Mesendoderm (in vitro differentiated cells): ENCODE results near the gene LEFTY1.
A peak's percentile ranks its signal among the peaks of the same experiment; 100 is the strongest.

Experiments
- DNase-seq: peaks from one replicate; pipeline ENCODE4 v3.0.0; 2013
- H2AK5ac ChIP-seq: 2 replicates; pipeline ENCODE4 v1.6.1; 2013; ENCODE audit warnings: low read length, inconsistent platforms
- H2BK120ac ChIP-seq: 2 replicates; pipeline ENCODE4 v1.6.1; 2013; ENCODE audit warnings: low read depth, mild to moderate bottlenecking, low read length, moderate library complexity, mixed read lengths
- H2BK15ac ChIP-seq: replicated peaks from 2 replicates; pipeline ENCODE4 v1.6.1; 2013; ENCODE audit warnings: low read depth, mild to moderate bottlenecking, moderate library complexity
- H2BK5ac ChIP-seq: 2 replicates; pipeline ENCODE4 v1.6.1; 2013; ENCODE audit warnings: low read length, inconsistent platforms
- H3K18ac ChIP-seq: 2 replicates; pipeline ENCODE4 v1.6.1; 2013; ENCODE audit warnings: mild to moderate bottlenecking, low read length, mixed read lengths
- H3K23ac ChIP-seq: one replicate; pipeline ENCODE4 v1.6.1; 2013; ENCODE audit warnings: low read length
- H3K27ac ChIP-seq: 2 replicates; pipeline ENCODE4 v1.5.1; 2013; ENCODE audit warnings: low read depth, mild to moderate bottlenecking, inconsistent platforms, low read length, moderate library complexity
- H3K27me3 ChIP-seq: 2 replicates; pipeline ENCODE4 v1.6.1; 2013; ENCODE audit warnings: low read length, control low read depth, mild to moderate bottlenecking, inconsistent platforms; ENCODE audit not compliant: insufficient read depth, poor library complexity
- H3K36me3 ChIP-seq: 2 replicates; pipeline ENCODE4 v1.6.1; 2013; ENCODE audit warnings: low read length, inconsistent platforms; ENCODE audit not compliant: control insufficient read depth, insufficient read depth
- H3K4ac ChIP-seq: one replicate; pipeline ENCODE4 v1.6.1; 2013; ENCODE audit warnings: low read depth, mild to moderate bottlenecking, low read length, moderate library complexity
- H3K4me1 ChIP-seq: 2 replicates; pipeline ENCODE4 v1.6.1; 2013; ENCODE audit warnings: low read depth, low read length, inconsistent platforms; ENCODE audit not compliant: control insufficient read depth
- H3K4me2 ChIP-seq: 2 replicates; pipeline ENCODE4 v1.6.1; 2013; ENCODE audit warnings: low read length
- H3K4me3 ChIP-seq: 2 replicates; pipeline ENCODE4 v1.5.1; 2013; ENCODE audit warnings: mild to moderate bottlenecking, low read length
- H3K56ac ChIP-seq: one replicate; pipeline ENCODE4 v1.6.1; 2013; ENCODE audit warnings: low read length
- H3K79me1 ChIP-seq: 2 replicates; pipeline ENCODE4 v1.6.1; 2013; ENCODE audit warnings: low read length, inconsistent platforms
- H3K79me2 ChIP-seq: 2 replicates; pipeline ENCODE4 v1.6.1; 2013; ENCODE audit warnings: mild to moderate bottlenecking, low read length; ENCODE audit not compliant: control insufficient read depth, insufficient read depth
- H3K9ac ChIP-seq: 2 replicates; pipeline ENCODE4 v1.6.1; 2013; ENCODE audit warnings: low read length, inconsistent platforms
- H4K5ac ChIP-seq: one replicate; pipeline ENCODE4 v1.6.1; 2013; ENCODE audit warnings: low read length
- H4K8ac ChIP-seq: one replicate; pipeline ENCODE4 v1.6.1; 2013; ENCODE audit warnings: low read depth, mild to moderate bottlenecking, control low read depth, low read length, moderate library complexity
- WGBS: extraction: QIAGEN DNeasy Blood & Tissue Kit; methylation state at CpG from one replicate; pipeline ENCODE4 v1.1.7; 2013; ENCODE audit warnings: low lambda C conversion rate, missing lambda C conversion rate; ENCODE audit not compliant: insufficient coverage; ENCODE audit errors: extremely low coverage; 5-methylcytosine and 5-hydroxymethylcytosine counted together

The LEFTY1 gene

GRCh38 chr1:225896494-225896893, 7.5 kb upstream of the LEFTY1 start:
- Histone ChIP-seq H3K9ac (no peak overlapping the region), H4K5ac (no peak overlapping the region), H2BK120ac (no peak overlapping the region), H3K79me2 (no peaks in the 10 kb centered on the region), H3K4ac (no peak overlapping the region), H2AK5ac (no peak overlapping the region), H3K18ac (no peak overlapping the region), H3K4me2 (no peak overlapping the region), H2BK5ac (no peak overlapping the region), H3K79me1 (no peaks in the 10 kb centered on the region), H3K27me3 (no peaks in the 10 kb centered on the region), H4K8ac (no peak overlapping the region), H3K56ac (peak overlapping the region; percentile 91), H2BK15ac (no peak overlapping the region), H3K36me3 (no peaks in the 10 kb centered on the region), H3K4me1 (peaks cover 21% of the 10 kb centered on the region), H3K27ac (no peak overlapping the region), H3K23ac (no peak overlapping the region), H3K4me3 (no peak overlapping the region)
- no peak for DNase-seq
- WGBS, result no CpG with 5 or more reads among the region's 5 CpGs

- H2BK5ac ChIP-seq, result no peak overlapping the region
- H3K4me3 ChIP-seq, result no peak overlapping the region
- no peak overlapping the region for H3K4ac ChIP-seq
- H4K5ac ChIP-seq, result no peak overlapping the region
- DNase-seq, result no peak
- H3K27me3 ChIP-seq, result no peaks in the 10 kb centered on the region
- no peak overlapping the region for H3K4me2 ChIP-seq
- no CpG with 5 or more reads among the region's 6 CpGs for WGBS
- no peak overlapping the region for H2BK15ac ChIP-seq
- H3K23ac ChIP-seq, result no peak overlapping the region
- H3K27ac ChIP-seq, result no peak overlapping the region
- H3K9ac ChIP-seq, result no peak overlapping the region
- H3K18ac ChIP-seq, result no peak overlapping the region
- no peak overlapping the region for H4K8ac ChIP-seq
- no peaks in the 10 kb centered on the region for H3K79me1 ChIP-seq
- H3K56ac ChIP-seq, result no peak overlapping the region
- H2AK5ac ChIP-seq, result no peak overlapping the region
- no peaks in the 10 kb centered on the region for H3K79me2 ChIP-seq
- H3K4me1 ChIP-seq, result peaks cover 22% of the 10 kb centered on the region
- H3K36me3 ChIP-seq, result no peaks in the 10 kb centered on the region
- no peak overlapping the region for H2BK120ac ChIP-seq
Measured at GRCh38 chr1:225892307-225892706, 3.4 kb upstream of the LEFTY1 start.

- Histone ChIP-seq H3K18ac (peak overlapping the region; percentile 76), H2BK5ac (peak overlapping the region; percentile 90), H3K79me2 (no peaks in the 10 kb centered on the region), H3K9ac (no peak overlapping the region), H3K23ac (no peak overlapping the region), H3K4me3 (no peak overlapping the region), H3K79me1 (no peaks in the 10 kb centered on the region), H2AK5ac (peak overlapping the region; percentile 97), H3K4ac (peak overlapping the region; percentile 65), H3K4me2 (no peak overlapping the region), H2BK120ac (no peak overlapping the region), H3K36me3 (no peaks in the 10 kb centered on the region), H4K8ac (no peak overlapping the region), H4K5ac (no peak overlapping the region), H3K27me3 (no peaks in the 10 kb centered on the region), H3K56ac (peak overlapping the region; percentile 80), H2BK15ac (no peak overlapping the region), H3K27ac (no peak overlapping the region), H3K4me1 (peaks cover 16% of the 10 kb centered on the region)
- DNase-seq, result no peak
- no CpG with 5 or more reads among the region's 14 CpGs for WGBS
Measured at GRCh38 chr1:225891229-225891972, 2.5 kb upstream of the LEFTY1 start.

- no peak overlapping the region for H3K9ac ChIP-seq
- no CpG with 5 or more reads among the region's 6 CpGs for WGBS
- peaks cover 16% of the 10 kb centered on the region for H3K4me1 ChIP-seq
- no peaks in the 10 kb centered on the region for H3K79me1 ChIP-seq
- H4K5ac ChIP-seq, result no peak overlapping the region
- H3K23ac ChIP-seq, result no peak overlapping the region
- no peak overlapping the region for H4K8ac ChIP-seq
- no peak overlapping the region for H2BK15ac ChIP-seq
- H3K4me2 ChIP-seq, result no peak overlapping the region
- no peak overlapping the region for H2BK120ac ChIP-seq
- no peak for DNase-seq
- H2AK5ac ChIP-seq, result peak overlapping the region; percentile 91
- H3K36me3 ChIP-seq, result peaks cover 1% of the 10 kb centered on the region
- H3K56ac ChIP-seq, result peak overlapping the region; percentile 80
- H2BK5ac ChIP-seq, result peak overlapping the region; percentile 90
- peak overlapping the region; percentile 65 for H3K4ac ChIP-seq
- no peaks in the 10 kb centered on the region for H3K79me2 ChIP-seq
- peak overlapping the region; percentile 12 for H3K18ac ChIP-seq
- no peaks in the 10 kb centered on the region for H3K27me3 ChIP-seq
- H3K4me3 ChIP-seq, result no peak overlapping the region
- no peak overlapping the region for H3K27ac ChIP-seq
Measured at GRCh38 chr1:225890346-225891228, 1.6 kb upstream of the LEFTY1 start.

- Histone ChIP-seq H4K8ac (no peak overlapping the region), H3K4me2 (no peak overlapping the region), H2BK120ac (peak overlapping the region; percentile 2), H3K79me2 (no peaks in the 10 kb centered on the region), H3K27ac (peak overlapping the region; percentile 23), H3K27me3 (no peaks in the 10 kb centered on the region), H3K9ac (peak overlapping the region; percentile 40), H2AK5ac (peak overlapping the region; percentile 88), H3K79me1 (no peaks in the 10 kb centered on the region), H2BK15ac (no peak overlapping the region), H3K36me3 (peaks cover 1% of the 10 kb centered on the region), H4K5ac (peak overlapping the region; percentile 33), H3K4me1 (peaks cover 16% of the 10 kb centered on the region), H3K56ac (peak overlapping the region; percentile 80), H3K4me3 (no peak overlapping the region), H3K18ac (peak overlapping the region; percentile 29), H3K23ac (no peak overlapping the region), H3K4ac (peak overlapping the region; percentile 73), H2BK5ac (peak overlapping the region; percentile 91)
- no peak for DNase-seq
- WGBS, result no CpG with 5 or more reads among the region's 5 CpGs
Measured at GRCh38 chr1:225889743-225890142, 797 bp upstream of the LEFTY1 start.
